HG03460 (cell line): ENCODE data around the gene MTHFS.

Experiments
- ATAC-seq: cut with Tn5 transposase; IDR thresholded peaks from one replicate; pipeline ENCODE4 v1.9.1; 2021; ENCODE audit not compliant: unreplicated experiment

MTHFS gene

DNA sequence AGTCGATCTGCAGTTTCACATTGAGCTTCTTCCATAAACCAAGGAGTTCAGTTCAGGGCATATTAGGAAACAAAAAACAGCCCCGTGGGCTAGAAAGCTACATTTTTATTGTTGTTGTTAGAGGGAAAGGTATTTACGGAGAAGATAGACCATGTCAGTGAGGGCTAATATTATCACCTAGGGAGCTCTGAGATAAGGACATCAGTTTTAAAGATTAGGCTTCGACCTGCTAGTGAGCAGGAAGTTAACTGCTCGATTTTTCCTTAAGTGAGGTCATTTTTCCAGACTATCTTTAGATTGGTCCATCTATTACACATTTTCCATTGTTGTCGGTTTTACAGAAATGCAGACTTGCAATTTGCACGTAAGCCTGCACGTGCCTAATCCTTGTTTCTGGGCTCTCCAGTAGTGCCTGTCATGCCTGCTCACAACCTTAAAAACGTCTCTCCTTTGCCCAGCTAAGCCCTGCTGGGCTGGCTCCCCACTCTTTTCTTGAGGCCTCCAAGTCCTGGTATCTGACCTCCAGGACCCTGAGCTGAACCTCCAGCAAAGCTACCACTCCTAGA, 72.6 kb downstream of the MTHFS start:
- no peak for ATAC-seq

DNA sequence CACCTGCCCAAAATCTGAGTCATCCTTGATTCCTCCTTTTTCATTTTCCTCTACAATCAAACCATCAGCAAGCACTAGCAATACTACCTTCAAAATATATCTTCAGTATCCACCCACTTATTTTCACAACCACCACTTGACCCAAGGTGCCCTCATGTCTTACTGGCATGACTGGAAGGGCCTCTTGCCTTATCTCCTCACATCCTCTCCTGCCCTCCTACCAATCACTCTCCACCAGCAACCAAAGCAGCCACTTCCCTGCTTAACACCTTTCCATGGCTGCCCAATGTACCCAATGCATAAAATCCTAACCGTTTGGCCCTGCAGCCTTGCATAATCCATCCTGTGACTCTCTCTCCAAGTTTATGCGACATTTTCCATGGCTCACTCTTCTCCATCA, 76.0 kb downstream of the MTHFS start:
- ATAC-seq = no peak

- ATAC-seq = no peak
Observed at GRCh38 chr15:79820176-79820575, 76.6 kb downstream of the MTHFS start.

DNA sequence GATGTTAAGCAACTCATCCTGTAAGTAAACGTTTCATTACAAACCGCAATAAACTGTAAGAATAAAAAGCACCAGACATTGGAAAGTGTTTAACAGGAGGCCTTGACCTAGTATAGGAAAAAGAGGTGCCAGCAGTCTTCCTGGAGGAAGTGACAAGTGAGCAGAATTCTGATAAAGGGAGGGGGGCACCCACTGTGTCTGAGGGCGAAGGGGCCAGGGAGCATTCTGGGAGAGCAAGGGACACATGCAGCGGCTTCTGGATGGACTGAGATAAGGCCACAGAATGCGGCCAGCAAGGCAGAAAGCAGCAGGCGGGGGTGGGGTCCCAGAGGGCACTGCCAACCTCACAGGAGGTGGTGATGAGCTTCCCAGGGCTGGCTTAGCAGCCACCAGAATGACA, 80.2 kb downstream of the MTHFS start:
- ATAC-seq = no peak

DNA sequence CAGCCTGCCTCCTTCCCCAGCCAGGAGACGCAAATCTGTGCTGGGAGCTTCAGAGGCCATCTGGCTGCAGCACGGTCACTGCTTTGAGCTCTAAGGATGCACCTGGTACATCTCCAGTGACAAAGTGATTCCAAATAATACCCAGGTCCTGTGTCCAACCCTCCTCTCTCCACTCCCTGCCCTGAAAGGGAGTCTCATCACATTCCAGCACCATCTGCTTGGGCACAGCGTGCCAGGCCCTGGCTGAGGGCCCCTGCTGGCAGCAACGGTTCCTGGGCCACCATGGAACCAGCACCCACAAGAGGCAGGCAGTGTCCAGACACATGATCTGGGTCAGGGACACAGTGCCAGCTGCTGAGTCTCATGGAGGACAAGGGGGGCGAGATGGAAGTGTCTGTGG, 81.3 kb downstream of the MTHFS start:
- no peak for ATAC-seq

GRCh38 chr15:79812541-79812940, 84.3 kb downstream of the MTHFS start:
- ATAC-seq = no peak

GRCh38 chr15:79811406-79812405, 85.1 kb downstream of the MTHFS start:
- no peak for ATAC-seq

DNA sequence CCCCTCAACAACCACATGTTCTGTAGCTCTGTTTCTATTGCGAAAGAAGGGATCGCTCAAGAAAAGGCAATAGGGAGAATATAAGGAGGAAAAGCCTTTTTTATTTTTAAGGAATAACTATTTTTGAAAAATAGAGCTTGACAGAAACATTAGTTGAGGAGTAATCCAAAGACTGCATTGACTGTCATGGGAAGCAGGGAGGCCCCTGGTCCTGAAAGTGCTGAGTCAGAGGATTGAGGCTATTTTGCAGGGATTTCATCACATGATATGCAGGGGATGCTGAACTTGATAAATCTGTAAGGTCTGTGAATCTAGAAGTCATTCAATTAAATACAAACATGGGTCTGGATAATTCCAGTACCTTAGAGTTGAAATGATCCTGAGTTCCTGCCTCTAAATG, 92.0 kb downstream of the MTHFS start:
- ATAC-seq = no peak

DNA sequence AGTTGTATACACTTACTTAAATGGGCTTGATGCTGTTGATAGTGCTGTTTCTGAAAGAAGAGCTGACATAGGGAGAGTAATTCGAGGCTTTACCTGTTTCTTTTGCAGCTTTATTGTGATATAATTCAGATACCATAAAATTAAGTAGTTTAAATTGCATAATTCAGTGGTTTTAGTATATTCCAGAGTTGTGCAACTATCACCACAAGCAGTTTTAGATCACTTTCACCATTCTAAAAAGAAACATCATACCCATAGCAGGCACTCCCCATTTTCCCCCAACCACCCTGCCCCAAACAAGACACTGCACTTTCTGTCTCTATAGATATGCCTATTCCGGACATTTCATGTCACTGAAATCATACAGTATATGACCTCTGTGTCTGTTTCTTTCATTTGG, 98.5 kb downstream of the MTHFS start:
- no peak for ATAC-seq
